Right atrium auricular region (tissue), 2 donors: Measurements from ENCODE around the gene MAT2B. TPM values are rescaled to one million over a fixed set of nuclear protein-coding genes. Genes with fewer than 3 reads are reported as not detected.
A peak's percentile ranks its signal among the peaks of the same experiment; 100 is the strongest.

Experiments
- DNase-seq: peaks from one replicate; pipeline ENCODE4 v3.0.0-alpha.2; 2019; ENCODE audit warnings: low spot score
- H3K27ac ChIP-seq, 2 donors: fragments of 200-600 bp; sonication (generic); 1 replicate in 1 of 2; 2 replicates in 1 of 2; pipeline ENCODE4 v1.5.1; 2016 to 2019
- H3K27me3 ChIP-seq, 2 donors: fragments of 200-600 bp; sonication (generic); one replicate each; pipeline versions ENCODE4 v1.5.1 to v1.6.0; 2017 to 2019
- H3K36me3 ChIP-seq: fragments of 200-600 bp; sonication (generic); one replicate; pipeline ENCODE4 v1.5.1; 2016
- H3K4me1 ChIP-seq, 2 donors: fragments of 200-600 bp; sonication (generic); one replicate each; pipeline versions ENCODE4 v1.5.1 to v1.6.0; 2017 to 2019
- H3K4me3 ChIP-seq, 2 donors: fragments of 200-600 bp; sonication (generic); 1 replicate in 1 of 2; 2 replicates in 1 of 2; pipeline ENCODE4 v1.5.1; 2017 to 2019; ENCODE audit warnings: mild to moderate bottlenecking in 1 of 2, moderate library complexity in 1 of 2
- H3K9me3 ChIP-seq, 2 donors: fragments of 200-600 bp; sonication (generic); one replicate each; pipeline ENCODE4 v1.5.1; 2019
- total RNA-seq, 2 donors: library from RNA; depleted of rRNA; stranded (reverse); fragments of >200 nt; gene quantifications; one replicate each; pipeline ENCODE4 v1.1.0, GENCODE V29; 2016
- TF ChIP-seq, protein P1 (sequence below), 2 donors: fragments of 200-600 bp; sonication (generic); IDR thresholded peaks; one replicate each; pipeline ENCODE4 v1.5.1; 2019; ENCODE audit warnings: antibody characterized with exemption in 2 of 2

The MAT2B gene
- total RNA-seq, 2 donors from 2014 or later, result 47.6 to 84.7 TPM

DNA sequence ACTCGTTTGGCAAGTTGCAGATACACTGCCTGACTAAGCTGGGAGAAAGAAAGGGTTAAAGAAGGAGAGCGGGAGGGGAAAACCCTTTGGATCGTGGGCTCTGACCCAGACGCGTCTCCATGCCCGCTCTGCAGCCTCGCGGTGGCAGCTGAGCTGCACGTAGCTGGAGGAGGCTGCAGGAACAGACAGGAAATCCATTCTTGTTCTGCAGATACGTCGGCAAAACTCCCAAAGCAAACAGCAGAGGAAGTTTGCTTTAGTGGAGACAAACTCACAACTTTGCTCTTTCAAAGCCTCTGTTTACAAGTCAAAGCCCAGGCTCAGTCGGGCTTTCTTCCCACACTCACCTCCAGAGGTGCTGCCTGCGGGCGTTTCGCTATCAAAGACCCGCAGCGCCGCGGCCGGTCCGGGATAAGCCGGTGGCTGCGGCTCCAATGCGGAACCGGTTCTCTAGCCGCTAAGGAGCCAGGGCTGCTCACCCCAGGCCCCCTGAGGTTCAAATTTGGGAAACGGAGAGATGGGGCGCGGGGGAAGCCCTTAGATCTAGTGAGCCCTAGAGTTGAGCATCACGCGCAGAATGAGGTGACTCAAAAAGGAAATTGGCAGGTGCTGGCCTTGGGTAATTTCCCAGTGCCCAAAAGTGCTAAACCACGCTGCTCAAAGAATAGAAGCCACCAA, 60.7 kb downstream of the MAT2B start:
- TF ChIP-seq, protein P1, sequence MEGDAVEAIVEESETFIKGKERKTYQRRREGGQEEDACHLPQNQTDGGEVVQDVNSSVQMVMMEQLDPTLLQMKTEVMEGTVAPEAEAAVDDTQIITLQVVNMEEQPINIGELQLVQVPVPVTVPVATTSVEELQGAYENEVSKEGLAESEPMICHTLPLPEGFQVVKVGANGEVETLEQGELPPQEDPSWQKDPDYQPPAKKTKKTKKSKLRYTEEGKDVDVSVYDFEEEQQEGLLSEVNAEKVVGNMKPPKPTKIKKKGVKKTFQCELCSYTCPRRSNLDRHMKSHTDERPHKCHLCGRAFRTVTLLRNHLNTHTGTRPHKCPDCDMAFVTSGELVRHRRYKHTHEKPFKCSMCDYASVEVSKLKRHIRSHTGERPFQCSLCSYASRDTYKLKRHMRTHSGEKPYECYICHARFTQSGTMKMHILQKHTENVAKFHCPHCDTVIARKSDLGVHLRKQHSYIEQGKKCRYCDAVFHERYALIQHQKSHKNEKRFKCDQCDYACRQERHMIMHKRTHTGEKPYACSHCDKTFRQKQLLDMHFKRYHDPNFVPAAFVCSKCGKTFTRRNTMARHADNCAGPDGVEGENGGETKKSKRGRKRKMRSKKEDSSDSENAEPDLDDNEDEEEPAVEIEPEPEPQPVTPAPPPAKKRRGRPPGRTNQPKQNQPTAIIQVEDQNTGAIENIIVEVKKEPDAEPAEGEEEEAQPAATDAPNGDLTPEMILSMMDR (IDR thresholded peaks at IDR 0.05), result peak in 1 of 2 donors; percentile 23
- Histone ChIP-seq H3K4me1 (peaks cover 0 to 15% of the 10 kb centered on the region in 2 donors), H3K27ac (no peak overlapping the region), H3K36me3 (no peaks in the 10 kb centered on the region), H3K9me3 (no peaks in the 10 kb centered on the region), H3K4me3 (peak overlapping the region; percentile 11 to 47), H3K27me3 (no peaks in the 10 kb centered on the region)
- no peak for DNase-seq

DNA sequence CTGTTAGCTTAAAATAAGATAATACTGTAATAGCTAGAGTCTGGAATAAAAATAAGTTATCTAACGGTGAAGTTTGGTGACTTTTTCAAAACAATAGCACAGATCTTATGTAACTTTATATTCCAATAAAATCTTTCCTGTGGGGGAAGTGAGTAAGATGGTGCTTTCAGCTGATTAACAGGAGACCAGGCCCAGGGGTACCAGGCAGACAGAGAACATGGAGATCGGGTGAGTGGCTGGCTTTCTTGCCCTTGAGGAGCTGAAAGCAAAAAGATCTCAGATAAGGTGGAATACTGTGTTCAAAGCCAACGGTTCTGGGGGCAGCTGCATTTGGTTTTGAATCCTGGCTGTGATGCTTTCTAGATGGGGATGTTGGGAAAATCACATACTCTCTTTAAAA, 61.3 kb downstream of the MAT2B start:
- Histone ChIP-seq H3K4me1 (peaks cover 0 to 15% of the 10 kb centered on the region in 2 donors), H3K9me3 (no peaks in the 10 kb centered on the region), H3K27me3 (no peaks in the 10 kb centered on the region), H3K4me3 (no peak overlapping the region), H3K27ac (no peak overlapping the region), H3K36me3 (no peaks in the 10 kb centered on the region)
- TF ChIP-seq, protein P1 (IDR thresholded peaks at IDR 0.05), result no peak
- DNase-seq, result no peak

DNA sequence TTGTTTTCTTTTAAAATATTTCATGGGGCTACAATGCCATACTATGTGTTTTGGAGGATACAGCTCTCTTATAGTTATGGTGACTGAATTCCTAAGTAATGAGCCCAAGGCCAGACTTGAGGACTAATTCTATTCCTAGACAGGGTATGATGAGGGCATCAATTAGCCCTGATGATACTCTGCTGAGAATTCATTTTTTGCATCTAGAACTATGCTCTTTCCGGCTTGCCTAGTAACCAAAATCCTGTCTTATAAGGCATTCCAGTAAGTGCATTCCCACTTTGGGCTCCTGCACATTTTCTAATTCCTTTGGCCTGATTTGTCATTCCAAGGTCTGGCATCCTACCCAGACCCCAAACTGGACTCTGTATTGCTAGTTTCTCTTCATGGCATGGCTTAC, 62.4 kb downstream of the MAT2B start:
- H3K4me3 ChIP-seq, result no peak overlapping the region
- H3K4me1 ChIP-seq, result peaks cover 0 to 15% of the 10 kb centered on the region in 2 donors
- H3K36me3 ChIP-seq, result no peaks in the 10 kb centered on the region
- DNase-seq, result no peak
- H3K27ac ChIP-seq, result no peak overlapping the region
- TF ChIP-seq, protein P1 (IDR thresholded peaks at IDR 0.05), result no peak
- H3K9me3 ChIP-seq, result no peaks in the 10 kb centered on the region
- no peaks in the 10 kb centered on the region for H3K27me3 ChIP-seq

Other genes with a start within 250 kb of the MAT2B start
- 10 to 100 TPM; 58.8 to 90.1 TPM for gene CCNG1, start 68.0 kb upstream of the MAT2B start, total RNA-seq
- gene NUDCD2, start 45.5 kb upstream of the MAT2B start, total RNA-seq, result 1 to 10 TPM; 2.0 to 2.5 TPM
- gene HMMR, start 45.0 kb upstream of the MAT2B start, total RNA-seq, result 1 to 10 TPM in 1 of 2 donors, under 1 TPM in 1; 0.43 to 2.0 TPM